Thyroid gland (tissue), 4 donors: ENCODE results near the gene TMEM18. TPM values are rescaled to one million over a fixed set of nuclear protein-coding genes. Genes with fewer than 3 reads are reported as not detected.

Experiments
- DNase-seq, 2 donors: peaks; one replicate each; pipeline ENCODE4 v3.0.0-alpha.2; 2019
- H3K27ac ChIP-seq, 3 donors: fragments of 200-600 bp; sonication (generic); 1 replicate in 2 of 3; 2 replicates in 1 of 3; pipeline ENCODE4 v1.5.1; 2016 to 2019; ENCODE audit warnings: mild to moderate bottlenecking in 1 of 3, moderate library complexity in 1 of 3
- H3K27me3 ChIP-seq: fragments of 200-600 bp; sonication (generic); one replicate; pipeline ENCODE4 v1.5.1; 2019
- H3K36me3 ChIP-seq, 2 donors: fragments of 200-600 bp; sonication (generic); one replicate each; pipeline ENCODE4 v1.5.1; 2016 to 2019
- H3K4me1 ChIP-seq, 2 donors: fragments of 200-600 bp; sonication (generic); one replicate each; pipeline ENCODE4 v1.5.1; 2017 to 2019
- H3K4me3 ChIP-seq, 3 donors: fragments of 200-600 bp; sonication (generic); replicated peaks in 1 of 3; 1 replicate in 2 of 3; 2 replicates in 1 of 3; pipeline ENCODE4 v1.5.1; 2016; ENCODE audit warnings: mild to moderate bottlenecking in 1 of 3
- H3K9me3 ChIP-seq: fragments of 200-600 bp; sonication (generic); one replicate; pipeline ENCODE4 v1.5.1; 2017
- CTCF ChIP-seq, 6 experiments: fragments of 200-600 bp in 3 of 6; fragments of 450-650 bp in 3 of 6; sonication (generic) in 3 of 6; IDR thresholded peaks; one replicate each; pipeline ENCODE4 v1.5.1; 2016 to 2019; ENCODE audit warnings: antibody characterized with exemption in 6 of 6, mild to moderate bottlenecking in 2 of 6, inconsistent platforms in 1 of 6, moderate library complexity in 1 of 6
- POLR2A ChIP-seq, 2 donors: fragments of 450-650 bp; IDR thresholded peaks; one replicate each; pipeline ENCODE4 v1.6.1; 2017; ENCODE audit warnings: antibody characterized with exemption in 2 of 2, mild to moderate bottlenecking in 2 of 2, moderate library complexity in 1 of 2
- WGBS, 2 donors: methylation state at CpG; one replicate each; pipeline ENCODE4 v1.1.5; 2017; 5-methylcytosine and 5-hydroxymethylcytosine counted together
- intact Hi-C: fragments of 100-400 bp; cut with DNase I; formaldehyde crosslinking; loops from one replicate; pipeline ENCODE4 v1.15.1; 2023
- total RNA-seq, 4 donors: library from RNA; depleted of rRNA; stranded (reverse); fragments of >200 nt; gene quantifications; one replicate each; pipeline ENCODE4 v1.2.3, GENCODE V29; 2016

Gene TMEM18
- total RNA-seq, 4 donors from 2014 or later, result 22.2 to 32.0 (median 28.7) TPM

DNA sequence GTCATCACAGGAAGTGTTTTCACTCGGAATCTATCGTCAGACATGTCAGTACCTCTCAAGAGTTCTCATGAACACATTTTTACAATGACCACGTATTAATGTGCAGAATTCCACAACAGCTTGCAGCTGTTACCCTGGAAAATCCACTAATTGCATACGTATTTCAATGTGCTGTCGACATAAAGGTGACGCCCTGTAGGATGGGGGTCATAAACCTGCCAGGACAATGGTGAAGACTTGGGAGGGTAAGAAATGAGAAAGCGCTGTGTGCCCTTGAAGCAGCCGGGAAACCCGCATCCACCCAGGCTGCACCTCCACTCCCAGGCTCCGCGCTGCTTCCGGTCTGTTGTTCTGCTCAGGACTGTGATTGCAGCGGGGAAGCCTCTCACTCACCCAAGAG is 14.0 kb downstream of the TMEM18 start:
- WGBS, 2 donors, result 90 to 92% methylated on average over 13 of the region's 13 CpGs
- Histone ChIP-seq H3K36me3 (peaks cover 3 to 17% of the 10 kb centered on the region in 2 donors), H3K27ac (no peak overlapping the region), H3K4me1 (no peaks in the 10 kb centered on the region), H3K4me3 (no peak overlapping the region), H3K9me3 (no peaks in the 10 kb centered on the region), H3K27me3 (no peaks in the 10 kb centered on the region)
- DNase-seq, result no peak
- intact Hi-C loops, result no loop called here
- no peak for TF ChIP-seq POLR2A (IDR thresholded peaks at IDR 0.05)
- no peak for TF ChIP-seq CTCF (IDR thresholded peaks at IDR 0.05)

DNA sequence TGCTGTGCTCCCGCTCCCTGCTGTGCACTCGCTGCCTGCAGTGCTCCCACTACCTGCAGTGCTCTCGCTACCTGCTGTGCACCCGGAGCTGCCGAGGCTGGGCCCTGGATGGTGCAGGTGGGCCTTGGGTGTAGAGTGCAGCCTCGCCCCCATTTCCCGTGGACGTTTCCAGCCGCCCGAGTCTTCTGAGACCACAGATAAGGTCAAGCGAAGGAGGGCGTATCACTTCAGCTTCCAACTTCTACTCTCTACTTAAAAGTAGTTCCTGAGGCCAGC is 15.9 kb downstream of the TMEM18 start:
- no peak for DNase-seq
- H3K4me3 ChIP-seq, result no peak overlapping the region
- no peaks in the 10 kb centered on the region for H3K27me3 ChIP-seq
- H3K36me3 ChIP-seq, result peaks cover 0 to 9% of the 10 kb centered on the region in 2 donors
- intact Hi-C loops, result no loop called here
- H3K4me1 ChIP-seq, result no peaks in the 10 kb centered on the region
- WGBS, 2 donors, result 90 to 97% methylated on average over 5 to 12 of the region's 12 CpGs
- TF ChIP-seq CTCF (IDR thresholded peaks at IDR 0.05), result no peak
- no peak for TF ChIP-seq POLR2A (IDR thresholded peaks at IDR 0.05)
- no peak overlapping the region for H3K27ac ChIP-seq
- H3K9me3 ChIP-seq, result no peaks in the 10 kb centered on the region

DNA sequence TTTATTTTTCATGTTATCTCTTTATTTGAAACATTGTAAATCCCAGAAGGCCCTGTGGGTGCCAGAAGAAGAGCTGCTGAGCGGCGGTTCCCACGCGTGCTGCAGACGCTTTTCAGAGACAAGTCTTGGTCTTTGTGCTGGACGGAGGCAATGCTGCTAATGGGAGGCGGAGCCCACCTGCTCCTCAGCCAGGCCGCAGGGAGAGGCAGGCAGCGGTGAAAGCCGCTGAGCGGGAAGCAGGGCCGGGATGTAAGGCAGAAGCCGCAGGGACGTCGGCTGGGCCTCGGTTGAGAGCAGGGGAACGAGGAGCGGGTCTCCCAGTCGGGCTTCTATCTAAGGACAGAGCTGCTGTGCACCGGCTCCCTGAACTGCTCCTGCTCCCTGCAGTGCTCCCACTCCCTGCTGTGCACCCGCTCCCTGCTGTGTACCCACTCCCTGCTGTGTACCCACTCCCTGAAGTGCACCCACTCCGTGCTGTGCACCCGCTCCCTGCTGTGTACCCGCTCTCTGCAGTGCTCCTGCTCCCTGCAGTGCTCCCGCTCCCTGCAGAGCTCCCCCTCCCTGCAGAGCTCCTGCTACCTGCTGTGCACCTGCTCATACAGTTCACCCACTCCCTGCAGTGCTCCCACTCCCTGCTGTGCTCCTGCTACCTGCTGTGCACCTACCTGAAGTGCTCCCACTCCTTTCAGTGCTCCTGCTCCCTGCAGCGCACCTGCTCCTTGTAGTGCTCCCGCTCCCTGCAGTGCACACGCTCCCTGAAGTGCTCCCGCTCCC is 16.4 kb downstream of the TMEM18 start:
- H3K4me3 ChIP-seq, result no peak overlapping the region
- TF ChIP-seq CTCF (IDR thresholded peaks at IDR 0.05) (no peak), POLR2A (IDR thresholded peaks at IDR 0.05) (no peak)
- DNase-seq, result no peak
- no peaks in the 10 kb centered on the region for H3K27me3 ChIP-seq
- no peaks in the 10 kb centered on the region for H3K9me3 ChIP-seq
- H3K36me3 ChIP-seq, result peaks cover 0 to 9% of the 10 kb centered on the region in 2 donors
- WGBS, 2 donors, result 40 to 59% methylated on average over 25 to 29 of the region's 29 CpGs
- H3K4me1 ChIP-seq, result no peaks in the 10 kb centered on the region
- intact Hi-C loops, result no loop called here
- H3K27ac ChIP-seq, result no peak overlapping the region

- no peaks in the 10 kb centered on the region for H3K4me1 ChIP-seq
- H3K36me3 ChIP-seq, result peaks cover 0 to 9% of the 10 kb centered on the region in 2 donors
- no peaks in the 10 kb centered on the region for H3K9me3 ChIP-seq
- H3K4me3 ChIP-seq, result no peak overlapping the region
- no peak for DNase-seq
- intact Hi-C loops, result no loop called here
- H3K27ac ChIP-seq, result no peak overlapping the region
- no peak for TF ChIP-seq POLR2A (IDR thresholded peaks at IDR 0.05)
- WGBS, 2 donors, result 81 to 86% methylated on average over 12 of the region's 12 CpGs
- no peaks in the 10 kb centered on the region for H3K27me3 ChIP-seq
Measured at GRCh38 chr2:660029-660428, 17.2 kb downstream of the TMEM18 start.

DNA sequence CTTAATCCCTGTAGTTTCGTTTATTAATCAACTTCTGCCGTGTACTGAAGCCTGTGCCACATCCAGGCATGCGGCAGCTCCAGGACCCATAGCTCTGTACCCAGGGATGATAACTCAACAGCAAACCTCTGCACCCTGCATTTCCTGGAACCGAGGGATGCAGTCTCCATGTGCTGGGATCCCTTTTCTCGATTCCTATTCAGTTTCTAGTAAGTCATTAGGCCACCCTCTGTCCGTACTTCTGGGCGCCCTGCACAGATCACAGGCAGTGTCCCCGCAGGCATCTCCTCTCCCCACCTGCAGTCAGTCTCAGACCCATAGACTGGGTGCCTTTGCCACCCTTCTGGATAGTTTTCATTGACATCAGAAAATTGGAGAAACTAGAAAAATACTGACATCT is 18.8 kb downstream of the TMEM18 start:
- H3K27ac ChIP-seq, result no peak overlapping the region
- DNase-seq, result no peak
- H3K4me1 ChIP-seq, result no peaks in the 10 kb centered on the region
- WGBS, 2 donors, result 81 to 87% methylated on average over 8 of the region's 8 CpGs
- H3K27me3 ChIP-seq, result no peaks in the 10 kb centered on the region
- no peak for TF ChIP-seq CTCF (IDR thresholded peaks at IDR 0.05)
- TF ChIP-seq POLR2A (IDR thresholded peaks at IDR 0.05), result no peak
- H3K4me3 ChIP-seq, result no peak overlapping the region
- intact Hi-C loops, result no loop called here
- H3K9me3 ChIP-seq, result no peaks in the 10 kb centered on the region
- peaks cover 0 to under 1% of the 10 kb centered on the region in 2 donors for H3K36me3 ChIP-seq
